ENCODE measurements around the gene OR2AP1. TPM values are rescaled to one million over a fixed set of nuclear protein-coding genes. Genes with fewer than 3 reads are reported as not detected.
"Not testable (repeated sequence)": the region's sequence is repeated elsewhere in the genome, so short reads cannot be mapped to it uniquely, and the experiment has no call there.

OR2AP1 gene
- not detected for polyA plus RNA-seq (2013, experiment 1 of 2)
- not detected for polyA plus RNA-seq (2013, experiment 2 of 2)

DNA sequence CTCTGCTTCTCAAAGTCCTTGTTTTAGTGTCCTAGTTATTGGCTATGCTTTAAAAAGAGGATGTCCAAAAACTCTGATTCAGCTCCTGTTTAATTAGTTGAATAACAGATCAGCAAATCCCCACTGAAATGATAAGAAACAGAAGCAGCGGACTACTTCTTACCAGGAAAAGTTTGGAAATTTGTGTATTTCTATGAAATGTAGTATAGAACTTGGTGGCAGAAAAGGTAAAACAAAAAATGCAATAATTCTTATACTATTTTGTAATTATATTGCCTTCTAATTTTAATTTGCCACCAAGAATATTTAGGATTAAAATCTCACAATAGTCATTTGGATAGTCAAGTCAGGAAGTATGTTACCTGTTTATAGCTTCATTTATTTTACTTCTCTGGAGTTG, at the start of gene OR2AP1:
TSS of gene OR2AP1 (plus strand) at position 301 of the 400 bp plus-strand sequence. CDS start 1,947 bp downstream, outside the sequence.
- WGBS, 2 experiments (ENCODE audit: insufficient coverage in 2 of 2): no CpG with 5 or more reads among the region's 1 CpG
- no peaks in the 10 kb centered on the region for H3K36me3 ChIP-seq (ENCODE audit: control insufficient read depth, insufficient read depth, low read length)
- H3K4me1 ChIP-seq (ENCODE audit: control insufficient read depth, insufficient read depth, low read length, poor library complexity, severe bottlenecking): no peaks in the 10 kb centered on the region
- no peak within 1 kb of the TSS for H3K27ac ChIP-seq (ENCODE audit: low read depth, low read length, severe bottlenecking)
- H3K9me3 ChIP-seq (ENCODE audit: control insufficient read depth, low read length): peaks cover 28% of the 10 kb centered on the region
- no peak within 1 kb of the TSS for H3K4me3 ChIP-seq (ENCODE audit: extremely low read depth, insufficient read depth, low read length, poor library complexity, severe bottlenecking)

DNA sequence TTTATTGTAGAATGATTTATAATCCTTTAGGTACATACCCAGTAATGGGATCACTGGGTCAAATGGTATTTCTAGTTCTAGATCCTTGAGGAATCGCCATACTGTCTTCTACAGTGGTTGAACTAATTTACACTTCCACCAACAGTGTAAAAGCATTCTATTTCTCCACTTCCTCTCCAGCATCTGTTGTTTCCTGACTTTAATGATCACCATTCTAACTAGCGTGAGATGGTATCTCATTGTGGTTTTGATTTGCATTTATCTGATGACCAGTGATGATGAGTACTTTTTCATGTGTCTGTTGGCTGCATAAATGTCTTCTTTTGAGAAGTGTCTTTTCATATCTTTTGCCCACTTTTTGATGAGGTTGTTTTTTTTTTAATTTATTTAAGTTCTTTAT, 24.0 kb upstream of the OR2AP1 start:
- H3K4me1 ChIP-seq (ENCODE audit: control insufficient read depth, insufficient read depth, low read length, poor library complexity, severe bottlenecking); H3K9me3 ChIP-seq (ENCODE audit: control insufficient read depth, low read length); H3K27ac ChIP-seq (ENCODE audit: low read depth, low read length, severe bottlenecking); H3K4me3 ChIP-seq (ENCODE audit: extremely low read depth, insufficient read depth, low read length, poor library complexity, severe bottlenecking); H3K36me3 ChIP-seq (ENCODE audit: control insufficient read depth, insufficient read depth, low read length): not testable (repeated sequence)
- 50 to 70% methylated on average over 1 of the region's 2 CpGs for WGBS, 2 experiments (ENCODE audit: insufficient coverage in 2 of 2)

DNA sequence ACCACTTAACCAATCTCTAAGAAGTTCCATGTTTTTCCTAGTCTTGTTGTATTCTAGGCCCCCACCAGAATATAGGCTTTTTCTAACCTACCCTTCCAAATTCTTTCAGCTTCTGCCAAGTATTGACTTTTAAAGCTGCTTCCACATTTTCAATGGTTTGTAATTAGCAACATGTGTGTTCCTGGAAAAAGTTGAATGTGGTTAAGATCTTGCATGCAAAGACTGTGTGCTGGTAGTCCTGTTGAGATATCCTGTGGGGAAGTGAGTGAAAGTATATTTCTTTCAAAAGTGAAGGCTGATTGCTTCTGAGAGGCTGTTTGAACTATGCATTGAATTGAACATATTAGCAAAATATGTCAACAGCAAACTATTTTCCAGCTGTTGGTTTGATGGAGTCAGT, 23.5 kb upstream of the OR2AP1 start:
- H3K27ac ChIP-seq (ENCODE audit: low read depth, low read length, severe bottlenecking): no peak overlapping the region
- H3K4me3 ChIP-seq (ENCODE audit: extremely low read depth, insufficient read depth, low read length, poor library complexity, severe bottlenecking): no peak overlapping the region
- H3K4me1 ChIP-seq (ENCODE audit: control insufficient read depth, insufficient read depth, low read length, poor library complexity, severe bottlenecking): no peaks in the 10 kb centered on the region
- H3K36me3 ChIP-seq (ENCODE audit: control insufficient read depth, insufficient read depth, low read length): no peaks in the 10 kb centered on the region
- peaks cover 6% of the 10 kb centered on the region for H3K9me3 ChIP-seq (ENCODE audit: control insufficient read depth, low read length)

DNA sequence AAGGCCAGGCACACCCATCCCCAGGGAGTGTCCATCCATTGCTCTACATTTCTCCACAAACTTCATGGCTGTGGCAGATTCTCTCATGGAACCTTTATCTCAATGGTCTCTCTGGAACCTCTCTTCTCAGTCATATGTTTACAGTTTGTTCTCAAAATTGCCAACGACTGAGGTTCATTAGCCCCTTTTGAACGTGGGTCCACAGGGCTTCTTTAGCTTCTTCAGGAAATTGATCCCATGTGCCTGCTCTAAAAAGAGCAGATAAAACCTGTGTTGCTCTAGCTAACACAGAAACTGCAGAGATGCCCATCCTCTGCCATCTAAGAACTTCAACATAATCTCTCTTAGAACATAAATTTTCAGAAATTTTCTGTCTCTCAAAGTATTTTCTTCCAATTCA, 23.0 kb upstream of the OR2AP1 start, which contains the start of gene OR6C4:
TSS of gene OR6C4 (plus strand) at position 301 of the 400 bp plus-strand sequence. CDS start 1,625 bp downstream, outside the sequence.
- Histone ChIP-seq H3K4me1 (ENCODE audit: control insufficient read depth, insufficient read depth, low read length, poor library complexity, severe bottlenecking) (no peaks in the 10 kb centered on the region), H3K36me3 (ENCODE audit: control insufficient read depth, insufficient read depth, low read length) (no peaks in the 10 kb centered on the region), H3K4me3 (ENCODE audit: extremely low read depth, insufficient read depth, low read length, poor library complexity, severe bottlenecking) (no peak within 1 kb of the TSS), H3K9me3 (ENCODE audit: control insufficient read depth, low read length) (peaks cover 6% of the 10 kb centered on the region), H3K27ac (ENCODE audit: low read depth, low read length, severe bottlenecking) (no peak within 1 kb of the TSS)
- WGBS, 2 experiments (ENCODE audit: insufficient coverage in 2 of 2): 41 to 55% methylated on average over 2 of the region's 2 CpGs

DNA sequence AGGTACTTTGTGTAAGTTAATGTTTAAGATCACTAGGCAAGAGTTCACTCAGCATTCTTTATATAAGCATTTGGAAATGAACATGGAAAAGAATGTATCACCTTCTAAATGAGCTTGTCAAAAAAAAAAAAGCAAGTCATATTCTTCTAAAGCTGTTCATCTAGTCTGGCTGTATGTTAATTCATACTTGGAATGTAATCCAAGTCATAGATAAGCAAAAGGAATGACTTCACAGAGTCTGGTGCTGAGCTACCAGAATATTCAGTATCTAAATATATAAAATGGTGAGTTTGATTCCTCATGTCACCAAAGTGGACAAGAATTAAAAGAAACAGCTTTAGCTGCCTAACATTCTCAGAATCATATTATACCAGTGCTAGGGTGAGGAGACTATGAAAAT, 18.0 kb upstream of the OR2AP1 start:
- Histone ChIP-seq H3K4me1 (ENCODE audit: control insufficient read depth, insufficient read depth, low read length, poor library complexity, severe bottlenecking) (no peaks in the 10 kb centered on the region), H3K4me3 (ENCODE audit: extremely low read depth, insufficient read depth, low read length, poor library complexity, severe bottlenecking) (no peak overlapping the region), H3K27ac (ENCODE audit: low read depth, low read length, severe bottlenecking) (no peak overlapping the region), H3K9me3 (ENCODE audit: control insufficient read depth, low read length) (no peaks in the 10 kb centered on the region), H3K36me3 (ENCODE audit: control insufficient read depth, insufficient read depth, low read length) (no peaks in the 10 kb centered on the region)

DNA sequence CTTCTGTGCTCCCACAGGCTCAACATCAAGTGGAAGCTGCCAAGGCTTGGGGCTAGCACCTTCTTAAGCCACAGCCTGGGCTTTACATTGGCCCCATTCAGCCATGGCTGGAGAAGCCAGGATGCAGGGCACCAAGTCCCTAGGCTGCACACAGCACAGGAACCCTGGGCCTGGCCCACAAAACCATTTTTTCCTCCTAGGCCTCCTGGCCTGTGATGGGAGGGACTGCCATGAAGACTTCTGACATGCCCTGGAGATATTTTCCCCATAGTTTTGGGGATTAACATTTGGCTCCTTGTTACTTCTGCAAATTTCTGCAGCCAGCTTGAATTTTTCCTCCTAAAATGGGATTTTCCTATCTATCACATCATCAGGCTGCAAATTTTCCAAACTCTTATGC, 2.2 kb upstream of the OR2AP1 start:
- H3K36me3 ChIP-seq (ENCODE audit: control insufficient read depth, insufficient read depth, low read length); H3K27ac ChIP-seq (ENCODE audit: low read depth, low read length, severe bottlenecking); H3K4me3 ChIP-seq (ENCODE audit: extremely low read depth, insufficient read depth, low read length, poor library complexity, severe bottlenecking); H3K4me1 ChIP-seq (ENCODE audit: control insufficient read depth, insufficient read depth, low read length, poor library complexity, severe bottlenecking): not testable (repeated sequence)
- peaks cover 28% of the 10 kb centered on the region for H3K9me3 ChIP-seq (ENCODE audit: control insufficient read depth, low read length)

DNA sequence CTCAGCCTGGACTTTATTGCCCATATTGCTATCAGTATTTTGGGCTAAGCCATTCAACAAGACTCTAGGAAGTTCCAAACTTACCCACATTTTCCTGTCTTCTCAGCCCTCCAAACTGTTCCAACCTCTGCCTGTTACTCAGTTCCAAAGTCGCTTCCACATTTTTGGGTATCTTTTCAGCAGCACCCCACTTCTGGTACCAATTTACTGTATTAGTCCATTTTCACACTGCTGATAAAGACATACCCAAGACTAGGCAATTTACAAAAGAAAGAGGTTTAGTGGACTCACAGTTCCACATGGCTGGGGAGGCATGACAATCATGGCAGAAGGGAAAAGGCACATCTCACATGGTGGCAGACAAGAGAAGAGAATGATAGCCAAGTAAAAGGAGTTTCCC, 1.6 kb upstream of the OR2AP1 start:
- H3K36me3 ChIP-seq (ENCODE audit: control insufficient read depth, insufficient read depth, low read length); H3K4me1 ChIP-seq (ENCODE audit: control insufficient read depth, insufficient read depth, low read length, poor library complexity, severe bottlenecking); H3K4me3 ChIP-seq (ENCODE audit: extremely low read depth, insufficient read depth, low read length, poor library complexity, severe bottlenecking); H3K27ac ChIP-seq (ENCODE audit: low read depth, low read length, severe bottlenecking): not testable (repeated sequence)
- 100% methylated on average over 1 of the region's 1 CpG; no CpG with 5 or more reads in 1 of the 2 experiments for WGBS, 2 experiments (ENCODE audit: insufficient coverage in 2 of 2)
- H3K9me3 ChIP-seq (ENCODE audit: control insufficient read depth, low read length): peaks cover 28% of the 10 kb centered on the region

DNA sequence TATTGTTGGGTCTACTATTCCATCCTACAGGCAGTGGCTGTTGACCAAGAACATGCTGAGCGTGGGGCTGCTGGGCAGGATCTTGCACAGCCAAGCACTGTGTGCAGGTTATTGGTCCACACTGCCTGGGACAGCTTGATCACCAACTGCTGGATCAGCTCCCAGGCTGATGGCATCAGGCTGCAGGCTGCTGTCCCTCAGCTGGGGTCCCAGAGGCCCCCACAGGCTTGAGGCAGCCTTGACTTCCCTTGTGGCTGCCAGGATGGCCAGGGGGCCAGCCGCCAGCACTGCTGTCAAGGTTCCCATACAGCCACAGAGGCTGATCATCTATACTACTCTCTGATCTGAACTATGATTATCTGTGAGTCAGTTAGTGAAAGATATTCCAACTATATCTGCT, 9.8 kb downstream of the OR2AP1 start:
- no peaks in the 10 kb centered on the region for H3K9me3 ChIP-seq (ENCODE audit: control insufficient read depth, low read length)
- no peak overlapping the region for H3K4me3 ChIP-seq (ENCODE audit: extremely low read depth, insufficient read depth, low read length, poor library complexity, severe bottlenecking)
- 82 to 100% methylated on average over 1 of the region's 2 CpGs for WGBS, 2 experiments (ENCODE audit: insufficient coverage in 2 of 2)
- H3K4me1 ChIP-seq (ENCODE audit: control insufficient read depth, insufficient read depth, low read length, poor library complexity, severe bottlenecking): no peaks in the 10 kb centered on the region
- H3K27ac ChIP-seq (ENCODE audit: low read depth, low read length, severe bottlenecking): no peak overlapping the region
- no peaks in the 10 kb centered on the region for H3K36me3 ChIP-seq (ENCODE audit: control insufficient read depth, insufficient read depth, low read length)

DNA sequence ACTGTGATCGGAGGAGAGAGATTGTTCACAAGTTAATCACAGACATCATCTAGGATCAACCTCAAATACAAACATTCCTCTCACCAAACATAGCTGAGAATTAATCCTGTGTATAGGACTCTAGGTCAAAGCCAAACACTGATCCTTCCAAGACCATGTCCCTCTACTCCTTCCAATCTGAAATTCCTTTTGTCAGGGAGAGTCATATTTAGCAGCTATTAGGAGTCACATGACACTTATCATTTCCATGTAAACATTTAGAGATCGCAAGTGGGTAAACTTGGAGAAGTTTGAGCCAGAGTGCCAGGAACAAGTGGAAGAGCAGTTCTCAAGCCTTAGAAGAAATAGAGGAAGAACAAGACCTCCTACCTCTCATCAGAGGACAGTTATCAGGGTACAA, 13.5 kb downstream of the OR2AP1 start:
- H3K4me3 ChIP-seq (ENCODE audit: extremely low read depth, insufficient read depth, low read length, poor library complexity, severe bottlenecking): no peak overlapping the region
- H3K9me3 ChIP-seq (ENCODE audit: control insufficient read depth, low read length): no peaks in the 10 kb centered on the region
- no peaks in the 10 kb centered on the region for H3K36me3 ChIP-seq (ENCODE audit: control insufficient read depth, insufficient read depth, low read length)
- no peaks in the 10 kb centered on the region for H3K4me1 ChIP-seq (ENCODE audit: control insufficient read depth, insufficient read depth, low read length, poor library complexity, severe bottlenecking)
- H3K27ac ChIP-seq (ENCODE audit: low read depth, low read length, severe bottlenecking): no peak overlapping the region
- 100% methylated on average over 1 of the region's 2 CpGs; no CpG with 5 or more reads in 1 of the 2 experiments for WGBS, 2 experiments (ENCODE audit: insufficient coverage in 2 of 2)

DNA sequence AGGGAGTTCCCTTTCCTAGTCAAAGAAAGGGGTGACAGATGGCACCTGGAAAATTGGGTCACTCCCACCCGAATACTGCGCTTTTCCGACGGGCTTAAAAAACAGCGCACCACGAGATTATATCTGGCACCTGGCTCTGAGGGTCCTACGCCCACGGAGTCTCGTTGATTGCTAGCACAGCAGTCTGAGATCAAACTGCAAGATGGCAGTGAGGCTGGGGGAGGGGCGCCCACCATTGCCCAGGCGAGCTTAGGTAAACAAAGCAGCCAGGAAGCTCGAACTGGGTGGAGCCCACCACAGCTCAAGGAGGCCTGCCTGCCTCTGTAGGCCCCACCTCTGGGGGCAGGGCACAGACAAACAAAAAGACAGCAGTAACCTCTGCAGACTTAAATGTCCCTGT, 17.9 kb downstream of the OR2AP1 start:
- not testable (repeated sequence) for H3K4me1 ChIP-seq (ENCODE audit: control insufficient read depth, insufficient read depth, low read length, poor library complexity, severe bottlenecking); H3K4me3 ChIP-seq (ENCODE audit: extremely low read depth, insufficient read depth, low read length, poor library complexity, severe bottlenecking); H3K9me3 ChIP-seq (ENCODE audit: control insufficient read depth, low read length); H3K36me3 ChIP-seq (ENCODE audit: control insufficient read depth, insufficient read depth, low read length); H3K27ac ChIP-seq (ENCODE audit: low read depth, low read length, severe bottlenecking)
- 75 to 81% methylated on average over 9 to 10 of the region's 12 CpGs for whole genome bisulfite sequencing, 2 experiments (ENCODE audit: insufficient coverage in 2 of 2)

DNA sequence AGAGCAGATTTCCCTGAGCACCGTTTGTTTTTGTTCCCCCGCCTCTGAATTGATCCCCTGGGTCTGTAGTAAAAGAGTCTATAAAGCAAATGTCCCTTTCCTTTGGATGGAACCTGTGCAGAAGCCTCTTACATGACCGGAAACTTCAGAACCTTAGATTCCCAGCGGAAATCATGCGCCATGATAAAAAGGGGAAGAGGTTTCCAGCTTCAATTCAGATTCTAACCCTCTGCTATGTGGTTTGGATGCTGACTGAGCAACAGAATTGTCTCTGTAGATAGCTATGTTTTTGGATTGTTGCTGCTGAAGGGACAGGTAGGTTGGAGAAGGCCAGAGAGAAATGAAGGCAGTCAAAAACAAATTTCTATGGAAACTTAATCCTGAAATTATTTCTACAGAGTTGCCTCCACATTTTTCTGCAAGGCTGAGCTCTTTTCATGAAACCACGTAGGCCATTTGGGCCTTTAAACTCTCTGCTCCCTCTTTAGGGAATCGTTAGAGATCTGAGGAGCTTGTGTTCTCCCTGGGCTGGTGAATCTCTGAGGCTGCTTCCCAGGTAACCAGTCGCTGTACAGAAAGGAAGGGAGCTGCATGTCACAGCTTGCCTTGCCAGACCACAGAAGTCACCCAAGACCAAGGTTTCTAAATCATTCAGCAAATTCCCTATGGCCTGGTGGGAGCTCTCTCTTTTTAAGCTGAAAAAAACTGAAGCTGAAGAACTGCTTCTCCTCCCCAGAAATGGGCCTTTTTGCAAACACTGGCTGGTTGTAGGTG, 35.7 kb downstream of the OR2AP1 start:
- no peaks in the 10 kb centered on the region for H3K4me1 ChIP-seq (ENCODE audit: control insufficient read depth, insufficient read depth, low read length, poor library complexity, severe bottlenecking)
- H3K36me3 ChIP-seq (ENCODE audit: control insufficient read depth, insufficient read depth, low read length): no peaks in the 10 kb centered on the region
- WGBS, 2 experiments (ENCODE audit: insufficient coverage in 2 of 2): 69 to 89% methylated on average over 4 to 5 of the region's 8 CpGs
- H3K27ac ChIP-seq (ENCODE audit: low read depth, low read length, severe bottlenecking): no peak overlapping the region
- no peaks in the 10 kb centered on the region for H3K9me3 ChIP-seq (ENCODE audit: control insufficient read depth, low read length)
- no peak overlapping the region for H3K4me3 ChIP-seq (ENCODE audit: extremely low read depth, insufficient read depth, low read length, poor library complexity, severe bottlenecking)

Measured in mesodermal cell (in vitro differentiated cells).